Measurements from ENCODE around the gene DUSP21.
"Not testable (repeated sequence)": the region's sequence is repeated elsewhere in the genome, so short reads cannot be mapped to it uniquely, and the experiment has no call there.

Gene DUSP21

GRCh38 chrX:44843753-44844152 is at the start of gene DUSP21:
Gene DUSP21, plus strand, starts transcription at chrX:44844021. Its CDS starts 112 bp downstream, at chrX:44844133.
- Histone ChIP-seq H3K4me1 (no peaks in the 10 kb centered on the region), H3K4me3 (no peak within 1 kb of the TSS), H3K27me3 (ENCODE audit: low read depth) (no peaks in the 10 kb centered on the region), H3K9me3 (no peaks in the 10 kb centered on the region), H3K36me3 (replicated peaks) (no peaks in the 10 kb centered on the region)
- in situ Hi-C loops (cut with MboI; ENCODE audit: low sequenced_read_pairs), result no loop called here
- no peak for DNase-seq (ENCODE audit: low spot score in 2 of 2)

- no peaks in the 10 kb centered on the region for H3K36me3 ChIP-seq (replicated peaks)
- DNase-seq (ENCODE audit: low spot score in 2 of 2), result no peak
- H3K4me1 ChIP-seq, result no peaks in the 10 kb centered on the region
- no peak overlapping the region for H3K4me3 ChIP-seq
- H3K27me3 ChIP-seq (ENCODE audit: low read depth), result no peaks in the 10 kb centered on the region
- in situ Hi-C loops (cut with MboI; ENCODE audit: low sequenced_read_pairs), result no loop called here
- H3K9me3 ChIP-seq, result no peaks in the 10 kb centered on the region
Observed at GRCh38 chrX:44795945-44796450, 47.8 kb upstream of the DUSP21 start.

GRCh38 chrX:44802613-44803012 is 41.2 kb upstream of the DUSP21 start:
- no peak overlapping the region for H3K4me3 ChIP-seq
- no peaks in the 10 kb centered on the region for H3K9me3 ChIP-seq
- H3K36me3 ChIP-seq (replicated peaks), result no peaks in the 10 kb centered on the region
- in situ Hi-C loops (cut with MboI; ENCODE audit: low sequenced_read_pairs), result no loop called here
- H3K27me3 ChIP-seq (ENCODE audit: low read depth), result no peaks in the 10 kb centered on the region
- H3K4me1 ChIP-seq, result no peaks in the 10 kb centered on the region
- no peak for DNase-seq (ENCODE audit: low spot score in 2 of 2)

- no peaks in the 10 kb centered on the region for H3K36me3 ChIP-seq (replicated peaks)
- in situ Hi-C loops (cut with MboI; ENCODE audit: low sequenced_read_pairs), result no loop called here
- H3K4me1 ChIP-seq, result no peaks in the 10 kb centered on the region
- H3K9me3 ChIP-seq, result no peaks in the 10 kb centered on the region
- peak in 1 of 2 experiments; percentile 38 for DNase-seq (ENCODE audit: low spot score in 2 of 2)
- no peak overlapping the region for H3K4me3 ChIP-seq
- H3K27me3 ChIP-seq (ENCODE audit: low read depth), result no peaks in the 10 kb centered on the region
Observed at GRCh38 chrX:44815681-44816080, 28.1 kb upstream of the DUSP21 start.

- H3K4me3 ChIP-seq, result no peak overlapping the region
Observed at GRCh38 chrX:44816367-44816766, 27.5 kb upstream of the DUSP21 start.

GRCh38 chrX:44817029-44817428 is 26.8 kb upstream of the DUSP21 start:
- Histone ChIP-seq H3K4me1 (no peaks in the 10 kb centered on the region), H3K4me3 (no peak overlapping the region), H3K9me3 (no peaks in the 10 kb centered on the region), H3K36me3 (replicated peaks) (no peaks in the 10 kb centered on the region), H3K27me3 (ENCODE audit: low read depth) (no peaks in the 10 kb centered on the region)
- in situ Hi-C loops (cut with MboI; ENCODE audit: low sequenced_read_pairs), result no loop called here
- peak in 1 of 2 experiments; percentile 10 for DNase-seq (ENCODE audit: low spot score in 2 of 2)

More at GRCh38 chrX:44816367-44816766, 27.5 kb upstream of the DUSP21 start:
- no peaks in the 10 kb centered on the region for H3K9me3 ChIP-seq
- H3K4me1 ChIP-seq, result no peaks in the 10 kb centered on the region
- H3K36me3 ChIP-seq (replicated peaks), result no peaks in the 10 kb centered on the region
- H3K27me3 ChIP-seq (ENCODE audit: low read depth), result no peaks in the 10 kb centered on the region
- in situ Hi-C loops (cut with MboI; ENCODE audit: low sequenced_read_pairs), result no loop called here
- no peak for DNase-seq (ENCODE audit: low spot score in 2 of 2)

- Histone ChIP-seq H3K36me3 (replicated peaks) (no peaks in the 10 kb centered on the region), H3K27me3 (ENCODE audit: low read depth) (no peaks in the 10 kb centered on the region)
- in situ Hi-C loops (cut with MboI; ENCODE audit: low sequenced_read_pairs), result no loop called here
Observed at GRCh38 chrX:44822601-44823000, 21.2 kb upstream of the DUSP21 start.

GRCh38 chrX:44823193-44823592 is 20.6 kb upstream of the DUSP21 start:
- H3K27me3 ChIP-seq (ENCODE audit: low read depth); H3K4me3 ChIP-seq; H3K36me3 ChIP-seq (replicated peaks); DNase-seq (ENCODE audit: low spot score in 2 of 2); in situ Hi-C loops (cut with MboI; ENCODE audit: low sequenced_read_pairs); H3K9me3 ChIP-seq; H3K4me1 ChIP-seq: not testable (repeated sequence)

More at GRCh38 chrX:44822601-44823000, 21.2 kb upstream of the DUSP21 start:
- DNase-seq (ENCODE audit: low spot score in 2 of 2), result no peak
- no peaks in the 10 kb centered on the region for H3K4me1 ChIP-seq
- H3K9me3 ChIP-seq, result no peaks in the 10 kb centered on the region
- H3K4me3 ChIP-seq, result no peak overlapping the region

GRCh38 chrX:44828008-44828605 is 15.7 kb upstream of the DUSP21 start:
- no peaks in the 10 kb centered on the region for H3K9me3 ChIP-seq
- no peak overlapping the region for H3K4me3 ChIP-seq
- no peaks in the 10 kb centered on the region for H3K36me3 ChIP-seq (replicated peaks)
- no peaks in the 10 kb centered on the region for H3K27me3 ChIP-seq (ENCODE audit: low read depth)
- H3K4me1 ChIP-seq, result no peaks in the 10 kb centered on the region
- in situ Hi-C loops (cut with MboI; ENCODE audit: low sequenced_read_pairs), result no loop called here
- DNase-seq (ENCODE audit: low spot score in 2 of 2), result no peak

GRCh38 chrX:44829832-44830231 is 14.0 kb upstream of the DUSP21 start:
- in situ Hi-C loops (cut with MboI; ENCODE audit: low sequenced_read_pairs), result no loop called here
- H3K27me3 ChIP-seq (ENCODE audit: low read depth), result no peaks in the 10 kb centered on the region
- H3K36me3 ChIP-seq (replicated peaks), result no peaks in the 10 kb centered on the region
- DNase-seq (ENCODE audit: low spot score in 2 of 2), result no peak
- H3K4me3 ChIP-seq, result no peak overlapping the region
- H3K4me1 ChIP-seq, result no peaks in the 10 kb centered on the region
- H3K9me3 ChIP-seq, result no peaks in the 10 kb centered on the region

GRCh38 chrX:44842550-44843317 is 1.1 kb upstream of the DUSP21 start:
- Histone ChIP-seq H3K9me3 (no peaks in the 10 kb centered on the region), H3K4me1 (no peaks in the 10 kb centered on the region), H3K36me3 (replicated peaks) (no peaks in the 10 kb centered on the region), H3K4me3 (no peak overlapping the region), H3K27me3 (ENCODE audit: low read depth) (no peaks in the 10 kb centered on the region)
- in situ Hi-C loops (cut with MboI; ENCODE audit: low sequenced_read_pairs), result no loop called here
- DNase-seq (ENCODE audit: low spot score in 2 of 2), result no peak

GRCh38 chrX:44843318-44843702 is 511 bp upstream of the DUSP21 start:
- no peaks in the 10 kb centered on the region for H3K9me3 ChIP-seq
- no peak for DNase-seq (ENCODE audit: low spot score in 2 of 2)
- H3K4me3 ChIP-seq, result no peak overlapping the region
- H3K4me1 ChIP-seq, result no peaks in the 10 kb centered on the region
- in situ Hi-C loops (cut with MboI; ENCODE audit: low sequenced_read_pairs), result no loop called here
- H3K27me3 ChIP-seq (ENCODE audit: low read depth), result no peaks in the 10 kb centered on the region
- no peaks in the 10 kb centered on the region for H3K36me3 ChIP-seq (replicated peaks)

GRCh38 chrX:44844204-44844603 is 383 bp downstream of the DUSP21 start:
- H3K4me3 ChIP-seq, result no peak overlapping the region
- H3K27me3 ChIP-seq (ENCODE audit: low read depth), result no peaks in the 10 kb centered on the region
- H3K9me3 ChIP-seq, result no peaks in the 10 kb centered on the region
- no peaks in the 10 kb centered on the region for H3K36me3 ChIP-seq (replicated peaks)
- no peak for DNase-seq (ENCODE audit: low spot score in 2 of 2)
- in situ Hi-C loops (cut with MboI; ENCODE audit: low sequenced_read_pairs), result no loop called here
- no peaks in the 10 kb centered on the region for H3K4me1 ChIP-seq

GRCh38 chrX:44850891-44851290 is 7.1 kb downstream of the DUSP21 start:
- H3K36me3 ChIP-seq (replicated peaks); H3K27me3 ChIP-seq (ENCODE audit: low read depth); H3K4me1 ChIP-seq; H3K9me3 ChIP-seq; H3K4me3 ChIP-seq; in situ Hi-C loops (cut with MboI; ENCODE audit: low sequenced_read_pairs); DNase-seq (ENCODE audit: low spot score in 2 of 2): not testable (repeated sequence)
